A549 (cell line): ENCODE results near the gene CD276. TPM values are rescaled to one million over a fixed set of nuclear protein-coding genes. Genes with fewer than 3 reads are reported as not detected.

Experiments used
- ATAC-seq, 2 experiments: fragments of 200-7000 bp in 1 of 2; fragments of >200 bp in 1 of 2; cut with Nextera tagmentation in 1 of 2; cut with Tn5 transposase in 1 of 2; 3 replicates each; pipeline versions ENCODE4 v1.8.0 to v1.9.1; 2018 to 2020; ENCODE audit warnings: mild to moderate bottlenecking in 1 of 2, moderate library complexity in 1 of 2
- CTCF ChIA-PET: fragments of 300-600 bp; sonication (Branson Sonifier 250); formaldehyde crosslinking; extraction: SDS; loops from one replicate; lab custom pipeline; 2021; ENCODE audit warnings: antibody characterized with exemption, inconsistent platforms; lab: Yijun Ruan, JAX
- POLR2A ChIA-PET: fragments of 350-600 bp; formaldehyde crosslinking; extraction: SDS; loops from one replicate; lab custom pipeline; 2021; ENCODE audit warnings: antibody characterized with exemption, inconsistent platforms; lab: Yijun Ruan, JAX
- DNase-seq, 2 experiments: peaks; one replicate each; pipeline versions ENCODE4 v3.0.0 to v3.0.0-alpha.2; 2011 to 2016; ENCODE audit warnings: low read depth in 1 of 2, low spot score in 1 of 2
- FAIRE-seq: peaks from 2 replicates; lab custom pipeline; 2011; peaks lifted over from hg19 to GRCh38; lab: Jason Lieb, UNC
- H3K27ac ChIP-seq, 2 experiments: fragments of >200 bp; sonication (Bioruptor Twin); formaldehyde crosslinking; 3 replicates each; pipeline ENCODE4 v1.5.1; 2016 to 2017
- H3K4me1 ChIP-seq: fragments of >200 bp; sonication (Bioruptor Twin); formaldehyde crosslinking; 3 replicates; pipeline ENCODE4 v1.6.1; 2016
- H3K4me2 ChIP-seq: fragments of >200 bp; sonication (Bioruptor Twin); formaldehyde crosslinking; 3 replicates; pipeline ENCODE4 v1.6.1; 2016
- H3K4me3 ChIP-seq: fragments of >200 bp; sonication (Bioruptor Twin); formaldehyde crosslinking; 3 replicates; pipeline ENCODE4 v1.5.1; 2016
- H3K9me3 ChIP-seq: fragments of >200 bp; sonication (Bioruptor Twin); formaldehyde crosslinking; 3 replicates; pipeline ENCODE4 v1.6.1; 2016
- CBX2 ChIP-seq: fragments of 200-600 bp; sonication (generic); IDR thresholded peaks from 2 replicates; pipeline ENCODE4 v1.6.1; 2016; ENCODE audit warnings: low read depth, mild to moderate bottlenecking, borderline replicate concordance
- CHD4 ChIP-seq: fragments of 200-600 bp; sonication (generic); IDR thresholded peaks from 2 replicates; pipeline ENCODE4 v1.6.1; 2016; ENCODE audit warnings: antibody characterized with exemption, mild to moderate bottlenecking, borderline replicate concordance
- EHF ChIP-seq: fragments of 250-450 bp; sonication (Bioruptor Pico); IDR thresholded peaks from 2 replicates; pipeline ENCODE4 v1.5.0; 2020; ENCODE audit warnings: mild to moderate bottlenecking
- GATA3 ChIP-seq: IDR thresholded peaks from 2 replicates; pipeline ENCODE4 v1.6.1; 2012; ENCODE audit warnings: borderline replicate concordance
- HOXB13 ChIP-seq: fragments of 250-450 bp; sonication (Bioruptor Pico); IDR thresholded peaks from 2 replicates; pipeline ENCODE4 v1.5.0; 2020; ENCODE audit warnings: low read depth, mild to moderate bottlenecking, moderate library complexity
- HOXB5 ChIP-seq: fragments of 250-450 bp; sonication (Bioruptor Pico); IDR thresholded peaks from 2 replicates; pipeline ENCODE4 v1.5.0; 2020; ENCODE audit warnings: mild to moderate bottlenecking, moderate library complexity
- KDM1A ChIP-seq: fragments of 200-600 bp; sonication (generic); IDR thresholded peaks from 2 replicates; pipeline ENCODE4 v1.6.1; 2016; ENCODE audit warnings: low read depth, mild to moderate bottlenecking
- MYC ChIP-seq: IDR thresholded peaks from 2 replicates; pipeline ENCODE4 v1.6.1; 2012; ENCODE audit warnings: mild to moderate bottlenecking, inconsistent platforms, low read length, improper control_type of control experiment, borderline replicate concordance
- NPAS2 ChIP-seq: fragments of 250-450 bp; sonication (Bioruptor Pico); IDR thresholded peaks from 2 replicates; pipeline ENCODE4 v1.8.0; 2022; ENCODE audit warnings: mild to moderate bottlenecking, moderate library complexity, borderline replicate concordance
- TP53 ChIP-seq: fragments of 250-450 bp; sonication (Bioruptor Pico); IDR thresholded peaks from 2 replicates; pipeline ENCODE4 v1.5.0; 2021; ENCODE audit warnings: mild to moderate bottlenecking, moderate library complexity
- ZNF302 ChIP-seq: fragments of 250-450 bp; sonication (Bioruptor Pico); IDR thresholded peaks from 2 replicates; pipeline ENCODE4 v1.9.0; 2021; ENCODE audit warnings: inconsistent platforms, mild to moderate bottlenecking, moderate library complexity
- ZSCAN20 ChIP-seq: fragments of 250-450 bp; sonication (Bioruptor Pico); IDR thresholded peaks from 2 replicates; pipeline ENCODE4 v1.8.0; 2022; ENCODE audit warnings: mild to moderate bottlenecking, moderate library complexity
- WGBS: methylation state at CpG from one replicate; pipeline ENCODE4 v1.1.6; 2017; ENCODE audit errors: missing lambda C conversion rate; 5-methylcytosine and 5-hydroxymethylcytosine counted together
- polyA plus RNA-seq, 4 experiments: library from polyadenylated mRNA; depleted of rRNA in 3 of 4; stranded (reverse); fragments of >200 nt; fragmentation: RNase III in 1 of 4; extraction: RNeasy Plus Mini Kit Qiagen cat#74134 plus additional on column Dnase treatment in 1 of 4; gene quantifications; 2 replicates in 3 of 4; 3 replicates in 1 of 4; pipeline ENCODE4 v1.2.3, GENCODE V29; 2011 to 2017
- TF ChIP-seq, protein P1 (sequence below): fragments of 450-650 bp; IDR thresholded peaks from 2 replicates; pipeline ENCODE4 v1.6.1; 2014; ENCODE audit warnings: antibody characterized with exemption
- TF ChIP-seq, protein P2 (sequence below): fragments of 250-450 bp; sonication (Bioruptor Pico); IDR thresholded peaks from 2 replicates; pipeline ENCODE4 v1.5.0; 2021; ENCODE audit warnings: mild to moderate bottlenecking, moderate library complexity, borderline replicate concordance
- TF ChIP-seq, protein P3 (sequence below): fragments of >200 bp; sonication (Bioruptor Twin); formaldehyde crosslinking; IDR thresholded peaks from 3 replicates; pipeline ENCODE4 v1.5.1; 2016

The CD276 gene
- polyA plus RNA-seq, 2 of the 4 experiments (the other 2 are of a cell fraction) = 24.8 to 31.0 TPM

DNA sequence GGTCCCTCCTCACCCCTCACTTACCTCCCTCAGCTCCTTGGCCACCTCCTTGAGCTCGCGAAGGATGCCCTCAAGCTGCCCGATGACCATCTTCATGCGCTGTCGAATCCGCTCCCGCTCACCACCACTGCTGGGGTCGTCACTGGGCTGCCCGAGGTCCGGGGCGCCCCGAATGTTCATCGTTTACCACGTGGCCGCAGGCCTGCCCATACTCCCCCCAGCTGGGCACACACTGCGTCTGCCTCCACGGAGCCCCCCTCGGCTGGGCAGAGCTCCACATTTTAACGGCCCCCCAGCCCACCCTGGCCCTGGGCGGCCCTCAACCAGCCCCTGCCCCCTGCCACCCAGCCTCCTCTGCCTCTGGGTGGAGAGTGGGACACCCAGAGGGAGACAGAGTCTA lies 66.8 kb downstream of the CD276 start:
- Histone ChIP-seq H3K4me1 (peaks cover 4% of the 10 kb centered on the region; the same call in 2 of the 3 replicates), H3K27ac (no peak overlapping the region), H3K4me3 (no peak overlapping the region), H3K9me3 (no peaks in the 10 kb centered on the region), H3K4me2 (no peak overlapping the region)
- 93% methylated on average over 15 of the region's 20 CpGs for WGBS
- DNase-seq (no peak), FAIRE-seq (no peak), ATAC-seq (no peak)
- ChIA-PET POLR2A (no interaction called here), CTCF (interaction anchor here (0.6 to 2.5 kb wide), 3 partner anchors 46 to 170 kb away, joined by 3 to 8 read pairs (median 6); no protein-coding TSS in a partner anchor)
- no peak for TF ChIP-seq KDM1A
- TF ChIP-seq HOXB5 = no peak
- TF ChIP-seq ZSCAN20 (CRISPR knock-in tag) = no peak

DNA sequence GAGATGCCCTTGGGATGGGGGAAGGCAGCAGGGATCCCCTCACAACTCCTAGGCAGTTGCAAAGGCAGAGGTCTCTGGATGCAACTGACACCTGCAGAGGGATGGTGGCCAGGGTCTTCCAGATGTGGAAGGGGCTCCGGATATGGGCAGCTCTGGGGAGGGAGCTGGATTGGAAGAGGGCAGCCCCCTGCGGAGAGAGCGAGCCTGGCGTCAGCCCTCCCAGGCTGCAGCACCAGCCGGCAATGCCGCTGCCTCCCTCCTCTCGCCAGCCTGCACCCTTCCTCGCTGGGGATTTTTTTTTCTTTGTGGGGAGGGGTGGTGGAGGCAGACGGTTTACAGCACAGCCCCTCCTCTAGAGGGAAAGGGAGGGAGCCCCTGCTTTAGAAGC lies 67.3 kb downstream of the CD276 start:
- H3K4me2 ChIP-seq = peak overlapping the region; percentile 89; the same call in 2 of the 3 replicates
- 80% methylated on average over 7 of the region's 9 CpGs for WGBS
- POLR2A ChIA-PET = no interaction called here
- H3K4me1 ChIP-seq = peaks cover 4% of the 10 kb centered on the region; the same call in 2 of the 3 replicates
- DNase-seq (no peak), FAIRE-seq (no peak), ATAC-seq (no peak)
- H3K9me3 ChIP-seq = no peaks in the 10 kb centered on the region
- CTCF ChIA-PET = interaction anchor here (0.9 to 2.5 kb wide), 2 partner anchors 13 to 46 kb away, joined by 3 to 8 read pairs; no protein-coding TSS in a partner anchor
- no peak overlapping the region; the same call in 2 of the 3 replicates for H3K4me3 ChIP-seq
- TF ChIP-seq ZNF302 (no peak), CBX2 (no peak), HOXB13 (no peak)
- H3K27ac ChIP-seq = no peak overlapping the region

DNA sequence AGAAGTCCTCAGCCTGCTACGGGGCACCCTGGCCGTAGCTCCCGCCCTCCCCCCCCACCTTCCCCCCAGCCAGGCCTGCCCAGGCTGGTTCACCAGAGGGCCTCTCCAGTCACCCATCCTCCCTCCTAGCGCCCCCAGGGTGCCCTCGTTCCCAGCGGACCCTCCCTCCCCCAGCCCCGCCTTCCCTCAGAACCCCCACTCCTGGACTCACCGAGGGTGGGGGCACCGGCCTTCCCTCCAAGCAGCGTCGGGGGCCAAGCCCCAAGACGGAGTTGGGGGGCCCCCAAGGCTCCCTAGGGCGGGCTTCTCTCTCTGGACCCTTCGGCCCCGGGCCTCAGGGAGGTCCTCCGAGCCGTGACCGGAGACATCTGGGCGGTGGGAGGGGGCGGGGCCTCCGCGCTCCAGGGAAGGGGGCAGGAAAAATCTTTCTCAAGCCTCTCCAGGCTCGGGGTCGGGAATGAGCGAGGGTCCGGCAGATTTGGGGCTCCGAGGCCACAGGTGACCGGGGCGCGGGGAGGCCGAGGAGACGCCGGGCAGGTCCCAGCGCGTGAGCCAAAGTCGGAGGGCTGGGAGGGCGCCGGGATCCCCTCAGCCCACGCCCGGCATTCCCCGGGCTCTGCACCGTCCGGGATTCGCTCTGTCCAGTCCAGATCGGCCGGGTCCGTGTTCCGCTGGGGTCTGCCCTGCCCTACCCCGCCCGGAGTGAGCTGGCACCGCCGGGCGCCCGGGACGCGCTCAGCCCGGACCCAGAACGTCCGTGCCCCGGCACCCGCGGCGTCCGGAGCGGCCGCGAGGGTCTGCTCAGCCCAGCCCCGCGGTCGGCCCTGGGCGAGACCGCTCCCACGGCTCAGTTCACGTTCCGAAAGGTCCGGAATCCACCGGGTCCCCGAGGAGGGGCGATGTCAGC lies 68.0 kb downstream of the CD276 start:
- ChIA-PET CTCF (interaction anchor here (0.9 kb wide), 1 partner anchor 14 kb away, joined by 3 read pairs; no protein-coding TSS in a partner anchor), POLR2A (no interaction called here)
- DNase-seq (no peak), FAIRE-seq (no peak), ATAC-seq (peak; percentile 18 to 67; a peak in 3 of 6 replicates)
- TF ChIP-seq, protein P1, sequence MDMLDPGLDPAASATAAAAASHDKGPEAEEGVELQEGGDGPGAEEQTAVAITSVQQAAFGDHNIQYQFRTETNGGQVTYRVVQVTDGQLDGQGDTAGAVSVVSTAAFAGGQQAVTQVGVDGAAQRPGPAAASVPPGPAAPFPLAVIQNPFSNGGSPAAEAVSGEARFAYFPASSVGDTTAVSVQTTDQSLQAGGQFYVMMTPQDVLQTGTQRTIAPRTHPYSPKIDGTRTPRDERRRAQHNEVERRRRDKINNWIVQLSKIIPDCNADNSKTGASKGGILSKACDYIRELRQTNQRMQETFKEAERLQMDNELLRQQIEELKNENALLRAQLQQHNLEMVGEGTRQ = no peak
- no peak for TF ChIP-seq GATA3
- TF ChIP-seq, protein P2, sequence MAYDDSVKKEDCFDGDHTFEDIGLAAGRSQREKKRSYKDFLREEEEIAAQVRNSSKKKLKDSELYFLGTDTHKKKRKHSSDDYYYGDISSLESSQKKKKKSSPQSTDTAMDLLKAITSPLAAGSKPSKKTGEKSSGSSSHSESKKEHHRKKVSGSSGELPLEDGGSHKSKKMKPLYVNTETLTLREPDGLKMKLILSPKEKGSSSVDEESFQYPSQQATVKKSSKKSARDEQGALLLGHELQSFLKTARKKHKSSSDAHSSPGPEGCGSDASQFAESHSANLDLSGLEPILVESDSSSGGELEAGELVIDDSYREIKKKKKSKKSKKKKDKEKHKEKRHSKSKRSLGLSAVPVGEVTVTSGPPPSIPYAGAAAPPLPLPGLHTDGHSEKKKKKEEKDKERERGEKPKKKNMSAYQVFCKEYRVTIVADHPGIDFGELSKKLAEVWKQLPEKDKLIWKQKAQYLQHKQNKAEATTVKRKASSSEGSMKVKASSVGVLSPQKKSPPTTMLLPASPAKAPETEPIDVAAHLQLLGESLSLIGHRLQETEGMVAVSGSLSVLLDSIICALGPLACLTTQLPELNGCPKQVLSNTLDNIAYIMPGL (CRISPR knock-in tag) = no peak
- Histone ChIP-seq H3K27ac (peak overlapping the region; percentile 15 to 86; a peak in 4 of 6 replicates), H3K4me3 (peak overlapping the region; percentile 50), H3K9me3 (no peaks in the 10 kb centered on the region), H3K4me1 (peaks cover 4% of the 10 kb centered on the region; the same call in 2 of the 3 replicates), H3K4me2 (peak overlapping the region; percentile 89)
- WGBS = 0% methylated on average over 5 of the region's 79 CpGs

DNA sequence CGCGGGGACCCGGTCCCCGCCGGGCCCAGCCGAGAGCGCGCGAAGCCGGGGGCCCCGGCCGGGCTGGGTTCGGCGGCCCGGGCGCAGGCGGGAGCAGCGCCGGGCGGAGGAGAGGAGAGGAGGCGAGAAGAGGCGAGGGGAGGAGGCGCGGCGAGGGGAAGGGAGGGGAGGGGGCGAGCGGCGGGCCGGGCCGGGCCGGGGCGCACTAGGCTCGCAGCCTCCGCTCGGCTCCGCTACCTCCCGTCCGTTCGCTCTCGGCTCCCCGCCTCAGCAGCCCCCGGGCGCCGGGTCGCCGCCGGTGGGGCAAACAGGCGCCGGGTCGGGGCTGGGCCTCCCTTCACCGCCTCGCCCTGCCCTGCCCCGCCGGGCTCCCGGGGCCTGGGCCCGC lies 68.6 kb downstream of the CD276 start:
- peak overlapping the region; percentile 89 for H3K4me2 ChIP-seq
- peak overlapping the region; percentile 15 to 86; a peak in 4 of 6 replicates for H3K27ac ChIP-seq
- POLR2A ChIA-PET = no interaction called here
- peak; percentile 47 to 64; a peak in 4 of 6 replicates for ATAC-seq
- no CpG with 5 or more reads among the region's 56 CpGs for whole genome bisulfite sequencing
- TF ChIP-seq EHF (CRISPR knock-in tag) (no peak), TP53 (no peak), CHD4 (no peak), NPAS2 (no peak), MYC (no peak)
- TF ChIP-seq, protein P3, sequence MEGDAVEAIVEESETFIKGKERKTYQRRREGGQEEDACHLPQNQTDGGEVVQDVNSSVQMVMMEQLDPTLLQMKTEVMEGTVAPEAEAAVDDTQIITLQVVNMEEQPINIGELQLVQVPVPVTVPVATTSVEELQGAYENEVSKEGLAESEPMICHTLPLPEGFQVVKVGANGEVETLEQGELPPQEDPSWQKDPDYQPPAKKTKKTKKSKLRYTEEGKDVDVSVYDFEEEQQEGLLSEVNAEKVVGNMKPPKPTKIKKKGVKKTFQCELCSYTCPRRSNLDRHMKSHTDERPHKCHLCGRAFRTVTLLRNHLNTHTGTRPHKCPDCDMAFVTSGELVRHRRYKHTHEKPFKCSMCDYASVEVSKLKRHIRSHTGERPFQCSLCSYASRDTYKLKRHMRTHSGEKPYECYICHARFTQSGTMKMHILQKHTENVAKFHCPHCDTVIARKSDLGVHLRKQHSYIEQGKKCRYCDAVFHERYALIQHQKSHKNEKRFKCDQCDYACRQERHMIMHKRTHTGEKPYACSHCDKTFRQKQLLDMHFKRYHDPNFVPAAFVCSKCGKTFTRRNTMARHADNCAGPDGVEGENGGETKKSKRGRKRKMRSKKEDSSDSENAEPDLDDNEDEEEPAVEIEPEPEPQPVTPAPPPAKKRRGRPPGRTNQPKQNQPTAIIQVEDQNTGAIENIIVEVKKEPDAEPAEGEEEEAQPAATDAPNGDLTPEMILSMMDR = no peak
- TF ChIP-seq, protein P2 (CRISPR knock-in tag) = no peak
- TF ChIP-seq, all 56 proteins: peak for 0
- no peaks in the 10 kb centered on the region for H3K9me3 ChIP-seq
- CTCF ChIA-PET = interaction anchor here (1.5 kb wide), 1 partner anchor 116 kb away, joined by 4 read pairs; no protein-coding TSS in a partner anchor
- peak in 1 of 2 experiments; percentile 15 for DNase-seq
- FAIRE-seq = no peak
- H3K4me1 ChIP-seq = peaks cover 4% of the 10 kb centered on the region; the same call in 2 of the 3 replicates
- H3K4me3 ChIP-seq = peak overlapping the region; percentile 50
